ENCODE results near the gene ATP6V1G3. TPM values are rescaled to one million over a fixed set of nuclear protein-coding genes. Genes with fewer than 3 reads are reported as not detected.

Gene ATP6V1G3
- total RNA-seq, 1 donor from 2014 or later = not detected

DNA sequence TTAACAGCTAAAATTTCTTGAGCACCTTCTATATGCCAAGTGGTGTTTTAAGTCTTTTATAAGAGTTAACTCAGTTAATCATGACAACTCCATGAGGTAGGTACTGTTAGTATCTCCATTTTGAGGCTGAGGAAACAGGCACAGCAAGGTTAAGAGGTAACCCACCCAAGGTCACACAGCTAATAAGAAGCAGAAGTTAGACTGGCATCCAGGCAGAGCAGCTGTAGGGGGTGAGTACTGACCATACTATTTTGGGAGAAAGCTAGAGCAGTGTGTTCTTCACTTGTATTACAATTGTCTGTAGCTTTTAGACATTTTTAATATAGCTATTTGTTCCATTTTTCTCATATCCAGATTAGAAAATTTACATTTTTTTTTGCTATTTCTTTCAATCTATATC, 4.8 kb downstream of the ATP6V1G3 start:
- Histone ChIP-seq H3K27ac (ENCODE audit: low read depth, low read length) (no peak overlapping the region), H3K36me3 (ENCODE audit: insufficient read depth, low read length) (no peaks in the 10 kb centered on the region), H3K27me3 (ENCODE audit: insufficient read depth, low read length) (no peaks in the 10 kb centered on the region), H3K4me1 (ENCODE audit: insufficient read depth, low read length) (no peaks in the 10 kb centered on the region), H3K4me3 (ENCODE audit: insufficient read depth, low read depth, low read length) (no peak overlapping the region), H3K4me2 (ENCODE audit: low read length) (no peak overlapping the region), H3K79me2 (ENCODE audit: insufficient read depth, low read length) (no peaks in the 10 kb centered on the region), H4K20me1 (ENCODE audit: insufficient read depth, low read length) (no peaks in the 10 kb centered on the region), H3K9ac (ENCODE audit: low read length) (no peak overlapping the region), H3K9me3 (ENCODE audit: insufficient read depth, low read depth, low read length) (no peaks in the 10 kb centered on the region), H2AFZ (ENCODE audit: low read depth, low read length) (no peak overlapping the region)
- Mint-ChIP-seq H3K9me3 (ENCODE audit: unreplicated experiment) (no peaks in the 10 kb centered on the region), H3K27ac (ENCODE audit: unreplicated experiment) (no peak overlapping the region), H3K4me1 (ENCODE audit: low read depth, unreplicated experiment) (no peaks in the 10 kb centered on the region), H3K27me3 (ENCODE audit: low read depth, unreplicated experiment) (no peaks in the 10 kb centered on the region), H3K4me3 (ENCODE audit: unreplicated experiment) (no peak overlapping the region), H3K36me3 (ENCODE audit: low read depth, unreplicated experiment) (no peaks in the 10 kb centered on the region)
- FAIRE-seq (no peak), DNase-seq (ENCODE audit: low read depth) (no peak)
- TF ChIP-seq EZH2 (IDR thresholded peaks at IDR 0.05; ENCODE audit: insufficient read depth, low read length) = no peak
- TF ChIP-seq, protein P1, sequence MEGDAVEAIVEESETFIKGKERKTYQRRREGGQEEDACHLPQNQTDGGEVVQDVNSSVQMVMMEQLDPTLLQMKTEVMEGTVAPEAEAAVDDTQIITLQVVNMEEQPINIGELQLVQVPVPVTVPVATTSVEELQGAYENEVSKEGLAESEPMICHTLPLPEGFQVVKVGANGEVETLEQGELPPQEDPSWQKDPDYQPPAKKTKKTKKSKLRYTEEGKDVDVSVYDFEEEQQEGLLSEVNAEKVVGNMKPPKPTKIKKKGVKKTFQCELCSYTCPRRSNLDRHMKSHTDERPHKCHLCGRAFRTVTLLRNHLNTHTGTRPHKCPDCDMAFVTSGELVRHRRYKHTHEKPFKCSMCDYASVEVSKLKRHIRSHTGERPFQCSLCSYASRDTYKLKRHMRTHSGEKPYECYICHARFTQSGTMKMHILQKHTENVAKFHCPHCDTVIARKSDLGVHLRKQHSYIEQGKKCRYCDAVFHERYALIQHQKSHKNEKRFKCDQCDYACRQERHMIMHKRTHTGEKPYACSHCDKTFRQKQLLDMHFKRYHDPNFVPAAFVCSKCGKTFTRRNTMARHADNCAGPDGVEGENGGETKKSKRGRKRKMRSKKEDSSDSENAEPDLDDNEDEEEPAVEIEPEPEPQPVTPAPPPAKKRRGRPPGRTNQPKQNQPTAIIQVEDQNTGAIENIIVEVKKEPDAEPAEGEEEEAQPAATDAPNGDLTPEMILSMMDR (IDR thresholded peaks at IDR 0.05; ENCODE audit: insufficient read depth, low read depth, low read length) = no peak

DNA sequence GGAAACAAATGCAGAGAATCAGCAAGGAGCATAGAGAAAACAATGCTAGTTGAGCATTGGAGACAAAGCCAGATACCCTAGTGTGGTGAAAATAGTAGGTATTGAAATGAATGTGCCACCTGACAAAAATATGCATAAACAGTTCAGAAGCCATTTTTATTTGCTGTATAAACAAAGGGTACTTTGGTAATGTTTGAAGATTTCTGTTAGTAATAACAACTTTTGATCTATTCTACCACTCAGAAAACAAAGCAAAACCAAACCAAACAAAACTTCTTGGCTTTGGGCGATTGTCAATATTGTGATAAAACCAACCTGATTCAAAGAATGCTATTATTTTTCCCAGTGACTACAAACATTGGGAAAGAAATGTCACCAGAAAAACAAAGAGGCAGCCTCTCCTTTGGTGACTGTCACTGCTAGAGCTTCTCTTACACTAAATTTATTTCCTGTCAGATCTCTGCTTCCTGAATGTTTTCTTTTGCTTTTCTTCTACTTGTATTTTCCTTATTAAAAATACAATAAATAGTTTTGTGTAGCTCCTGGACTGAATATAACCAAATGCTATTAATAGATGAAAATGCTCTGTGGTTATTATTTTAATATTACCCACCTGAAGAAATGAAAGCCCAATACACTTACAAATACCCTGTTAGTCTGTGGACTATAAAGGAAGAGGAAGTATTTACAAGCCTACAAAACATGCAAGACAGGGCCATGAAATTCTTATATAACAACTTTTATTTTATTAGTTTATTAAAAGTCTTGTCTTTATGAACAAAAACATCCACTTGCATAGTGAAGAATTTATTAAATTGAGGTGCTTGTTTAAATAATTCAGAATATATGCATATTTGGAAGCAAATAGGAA, 5.7 kb downstream of the ATP6V1G3 start:
- no peaks in the 10 kb centered on the region for H3K27me3 ChIP-seq (ENCODE audit: insufficient read depth, low read length)
- Mint-ChIP-seq H3K27me3 (ENCODE audit: low read depth, unreplicated experiment) (no peaks in the 10 kb centered on the region), H3K4me3 (ENCODE audit: unreplicated experiment) (no peak overlapping the region), H3K27ac (ENCODE audit: unreplicated experiment) (no peak overlapping the region), H3K9me3 (ENCODE audit: unreplicated experiment) (no peaks in the 10 kb centered on the region), H3K4me1 (ENCODE audit: low read depth, unreplicated experiment) (no peaks in the 10 kb centered on the region), H3K36me3 (ENCODE audit: low read depth, unreplicated experiment) (no peaks in the 10 kb centered on the region)
- no peaks in the 10 kb centered on the region for H4K20me1 ChIP-seq (ENCODE audit: insufficient read depth, low read length)
- FAIRE-seq = peak; percentile 41
- H3K4me2 ChIP-seq (ENCODE audit: low read length) = no peak overlapping the region
- H3K9me3 ChIP-seq (ENCODE audit: insufficient read depth, low read depth, low read length) = no peaks in the 10 kb centered on the region
- H3K4me1 ChIP-seq (ENCODE audit: insufficient read depth, low read length) = peaks cover under 1% of the 10 kb centered on the region
- H2AFZ ChIP-seq (ENCODE audit: low read depth, low read length) = no peak overlapping the region
- no peak overlapping the region for H3K27ac ChIP-seq (ENCODE audit: low read depth, low read length)
- no peak for DNase-seq (ENCODE audit: low read depth)
- TF ChIP-seq, protein P1 (IDR thresholded peaks at IDR 0.05; ENCODE audit: insufficient read depth, low read depth, low read length) = no peak
- TF ChIP-seq EZH2 (IDR thresholded peaks at IDR 0.05; ENCODE audit: insufficient read depth, low read length) = no peak
- no peak overlapping the region for H3K9ac ChIP-seq (ENCODE audit: low read length)
- no peaks in the 10 kb centered on the region for H3K79me2 ChIP-seq (ENCODE audit: insufficient read depth, low read length)
- H3K36me3 ChIP-seq (ENCODE audit: insufficient read depth, low read length) = no peaks in the 10 kb centered on the region
- H3K4me3 ChIP-seq (ENCODE audit: insufficient read depth, low read depth, low read length) = no peak overlapping the region

DNA sequence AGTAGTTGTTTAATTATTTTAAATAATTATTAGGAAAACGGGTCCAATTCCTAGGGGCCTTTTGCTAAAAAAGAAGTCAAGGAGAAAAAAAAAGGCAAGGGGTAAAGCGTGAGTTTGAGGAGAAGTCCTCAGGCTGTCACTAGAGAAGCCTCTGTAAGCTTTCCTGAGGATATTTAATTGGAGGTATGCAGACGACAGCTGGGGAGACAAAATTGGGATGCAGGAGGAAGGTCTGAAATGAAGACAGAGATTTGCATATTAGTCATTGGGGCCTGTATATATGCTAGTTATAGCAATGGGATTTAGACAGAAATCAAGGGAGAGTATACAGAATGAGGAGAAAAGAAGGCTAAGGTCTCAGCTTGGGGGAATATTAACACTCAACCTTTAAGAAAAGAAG, 8.6 kb downstream of the ATP6V1G3 start:
- no peaks in the 10 kb centered on the region for H3K79me2 ChIP-seq (ENCODE audit: insufficient read depth, low read length)
- FAIRE-seq (no peak), DNase-seq (ENCODE audit: low read depth) (no peak)
- peaks cover 9% of the 10 kb centered on the region for H3K4me1 ChIP-seq (ENCODE audit: insufficient read depth, low read length)
- Mint-ChIP-seq H3K4me3 (ENCODE audit: unreplicated experiment) (no peak overlapping the region), H3K4me1 (ENCODE audit: low read depth, unreplicated experiment) (no peaks in the 10 kb centered on the region), H3K27me3 (ENCODE audit: low read depth, unreplicated experiment) (no peaks in the 10 kb centered on the region), H3K27ac (ENCODE audit: unreplicated experiment) (no peak overlapping the region), H3K36me3 (ENCODE audit: low read depth, unreplicated experiment) (no peaks in the 10 kb centered on the region), H3K9me3 (ENCODE audit: unreplicated experiment) (no peaks in the 10 kb centered on the region)
- H4K20me1 ChIP-seq (ENCODE audit: insufficient read depth, low read length) = no peaks in the 10 kb centered on the region
- no peak overlapping the region for H3K9ac ChIP-seq (ENCODE audit: low read length)
- H3K9me3 ChIP-seq (ENCODE audit: insufficient read depth, low read depth, low read length) = no peaks in the 10 kb centered on the region
- no peak overlapping the region for H2AFZ ChIP-seq (ENCODE audit: low read depth, low read length)
- TF ChIP-seq, protein P1 (IDR thresholded peaks at IDR 0.05; ENCODE audit: insufficient read depth, low read depth, low read length) = no peak
- TF ChIP-seq EZH2 (IDR thresholded peaks at IDR 0.05; ENCODE audit: insufficient read depth, low read length) = no peak
- no peaks in the 10 kb centered on the region for H3K27me3 ChIP-seq (ENCODE audit: insufficient read depth, low read length)
- no peak overlapping the region for H3K4me3 ChIP-seq (ENCODE audit: insufficient read depth, low read depth, low read length)
- no peak overlapping the region for H3K27ac ChIP-seq (ENCODE audit: low read depth, low read length)
- no peak overlapping the region for H3K4me2 ChIP-seq (ENCODE audit: low read length)
- H3K36me3 ChIP-seq (ENCODE audit: insufficient read depth, low read length) = no peaks in the 10 kb centered on the region
